Esophagus muscularis mucosa (tissue), 4 donors: Measurements from ENCODE around the gene VTI1A. TPM values are rescaled to one million over a fixed set of nuclear protein-coding genes. Genes with fewer than 3 reads are reported as not detected.

Source experiments
- DNase-seq: peaks from one replicate; pipeline ENCODE4 v3.0.0-alpha.2; 2017; ENCODE audit errors: extremely low spot score
- H3K27ac ChIP-seq, 4 donors: fragments of 200-600 bp; sonication (generic); replicated peaks in 1 of 4; 1 replicate in 3 of 4; 2 replicates in 1 of 4; pipeline ENCODE4 v1.5.1; 2016 to 2019; ENCODE audit warnings: mild to moderate bottlenecking in 1 of 4
- H3K27me3 ChIP-seq, 4 donors: fragments of 200-600 bp; sonication (generic); one replicate each; pipeline versions ENCODE4 v1.5.1 to v1.6.0; 2016 to 2019
- H3K36me3 ChIP-seq, 4 donors: fragments of 200-600 bp; sonication (generic); one replicate each; pipeline ENCODE4 v1.5.1; 2016 to 2019
- H3K4me1 ChIP-seq, 4 donors: fragments of 200-600 bp; sonication (generic); one replicate each; pipeline ENCODE4 v1.5.1; 2016 to 2019
- H3K4me3 ChIP-seq, 4 donors: fragments of 200-600 bp; sonication (generic); 1 replicate in 2 of 4; 2 replicates in 2 of 4; pipeline ENCODE4 v1.5.1; 2016 to 2019; ENCODE audit warnings: mild to moderate bottlenecking in 4 of 4, moderate library complexity in 1 of 4
- H3K9me3 ChIP-seq, 4 donors: fragments of 200-600 bp; sonication (generic); 1 replicate in 3 of 4; 2 replicates in 1 of 4; pipeline ENCODE4 v1.5.1; 2016 to 2019
- CTCF ChIP-seq, 3 experiments: fragments of 200-600 bp in 2 of 3; fragments of 450-650 bp in 1 of 3; sonication (generic) in 2 of 3; IDR thresholded peaks; one replicate each; pipeline ENCODE4 v1.5.1; 2017 to 2019; ENCODE audit warnings: antibody characterized with exemption in 3 of 3, mild to moderate bottlenecking in 2 of 3, moderate library complexity in 1 of 3
- EP300 ChIP-seq: sonication (generic); formaldehyde crosslinking; IDR thresholded peaks from one replicate; pipeline ENCODE4 v1.6.1; 2017; ENCODE audit warnings: antibody characterized with exemption
- POLR2A ChIP-seq: fragments of 450-650 bp; IDR thresholded peaks from one replicate; pipeline ENCODE4 v1.6.1; 2017; ENCODE audit warnings: antibody characterized with exemption, moderate library complexity, mild to moderate bottlenecking, low read depth
- POLR2AphosphoS5 ChIP-seq, 2 donors: sonication (generic); formaldehyde crosslinking; IDR thresholded peaks; one replicate each; pipeline ENCODE4 v1.6.1; 2017; ENCODE audit warnings: antibody characterized with exemption in 2 of 2
- WGBS: methylation state at CpG from one replicate; pipeline ENCODE4 v1.1.5; 2018; 5-methylcytosine and 5-hydroxymethylcytosine counted together
- intact Hi-C: fragments of 100-400 bp; cut with DNase I; formaldehyde crosslinking; loops from one replicate; pipeline ENCODE4 v1.15.1; 2023
- total RNA-seq, 4 donors: library from RNA; depleted of rRNA; stranded (reverse); fragments of >200 nt; gene quantifications; one replicate each; pipeline versions ENCODE4 v1.1.0 to v1.2.1, GENCODE V29; 2016

The VTI1A gene
- total RNA-seq, 4 donors from 2014 or later: 27.6 to 42.7 (median 33.8) TPM

GRCh38 chr10:112679392-112679791 is 232.4 kb downstream of the VTI1A start:
- TF ChIP-seq EP300: no peak
- no peak for TF ChIP-seq POLR2AphosphoS5 (IDR thresholded peaks at IDR 0.05)
- TF ChIP-seq POLR2A: no peak
- TF ChIP-seq CTCF (IDR thresholded peaks at IDR 0.05): no peak
- no peaks in the 10 kb centered on the region for H3K9me3 ChIP-seq
- intact Hi-C loops: no loop called here
- H3K4me3 ChIP-seq: no peak overlapping the region
- no peaks in the 10 kb centered on the region for H3K4me1 ChIP-seq
- DNase-seq: no peak
- H3K27ac ChIP-seq: no peak overlapping the region
- H3K36me3 ChIP-seq: peaks cover 0 to 5% (median 0%) of the 10 kb centered on the region in 4 donors
- 89% methylated on average over 2 of the region's 2 CpGs for WGBS
- no peaks in the 10 kb centered on the region for H3K27me3 ChIP-seq

GRCh38 chr10:112680586-112680985 is 233.6 kb downstream of the VTI1A start:
- intact Hi-C loops: no loop called here
- H3K27ac ChIP-seq: no peak overlapping the region
- peaks cover 0 to 5% (median 0%) of the 10 kb centered on the region in 4 donors for H3K36me3 ChIP-seq
- 100% methylated on average over 1 of the region's 1 CpG for WGBS
- H3K27me3 ChIP-seq: no peaks in the 10 kb centered on the region
- H3K9me3 ChIP-seq: no peaks in the 10 kb centered on the region
- no peaks in the 10 kb centered on the region for H3K4me1 ChIP-seq
- no peak for DNase-seq
- no peak for TF ChIP-seq CTCF (IDR thresholded peaks at IDR 0.05)
- no peak for TF ChIP-seq POLR2AphosphoS5 (IDR thresholded peaks at IDR 0.05)
- no peak for TF ChIP-seq POLR2A
- no peak overlapping the region for H3K4me3 ChIP-seq

- Histone ChIP-seq H3K27ac (no peak overlapping the region), H3K4me1 (no peaks in the 10 kb centered on the region), H3K4me3 (no peak overlapping the region), H3K27me3 (no peaks in the 10 kb centered on the region), H3K9me3 (no peaks in the 10 kb centered on the region), H3K36me3 (no peaks in the 10 kb centered on the region)
- intact Hi-C loops: no loop called here
- no peak for DNase-seq
- TF ChIP-seq POLR2AphosphoS5 (IDR thresholded peaks at IDR 0.05): no peak
- TF ChIP-seq CTCF (IDR thresholded peaks at IDR 0.05): no peak
- no peak for TF ChIP-seq EP300
- TF ChIP-seq POLR2A: no peak
- WGBS: 84% methylated on average over 4 of the region's 4 CpGs
Observed at GRCh38 chr10:112687647-112688046, 240.6 kb downstream of the VTI1A start.

- DNase-seq: no peak
Observed at GRCh38 chr10:112689327-112690072, 242.5 kb downstream of the VTI1A start.

More at GRCh38 chr10:112689327-112690072, 242.5 kb downstream of the VTI1A start:
- 21% methylated on average over 4 of the region's 4 CpGs for WGBS
- TF ChIP-seq POLR2A (no peak), CTCF (IDR thresholded peaks at IDR 0.05) (peak; percentile 24 to 40 (median 28)), POLR2AphosphoS5 (IDR thresholded peaks at IDR 0.05) (no peak), EP300 (no peak)
- Histone ChIP-seq H3K27me3 (no peaks in the 10 kb centered on the region), H3K27ac (no peak overlapping the region), H3K4me1 (no peaks in the 10 kb centered on the region), H3K4me3 (no peak overlapping the region), H3K9me3 (no peaks in the 10 kb centered on the region), H3K36me3 (no peaks in the 10 kb centered on the region)
- intact Hi-C loops: no loop called here
